GM18498 (cell line): Measurements from ENCODE around the gene FBXO36.
"Not testable (repeated sequence)": the region's sequence is repeated elsewhere in the genome, so short reads cannot be mapped to it uniquely, and the experiment has no call there.

Source experiments
- ATAC-seq: cut with Tn5 transposase; IDR thresholded peaks from one replicate; pipeline ENCODE4 v1.9.1; 2021; ENCODE audit warnings: mild to moderate bottlenecking, moderate library complexity; ENCODE audit not compliant: unreplicated experiment

Gene FBXO36, protein sequence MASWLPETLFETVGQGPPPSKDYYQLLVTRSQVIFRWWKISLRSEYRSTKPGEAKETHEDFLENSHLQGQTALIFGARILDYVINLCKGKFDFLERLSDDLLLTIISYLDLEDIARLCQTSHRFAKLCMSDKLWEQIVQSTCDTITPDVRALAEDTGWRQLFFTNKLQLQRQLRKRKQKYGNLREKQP

DNA sequence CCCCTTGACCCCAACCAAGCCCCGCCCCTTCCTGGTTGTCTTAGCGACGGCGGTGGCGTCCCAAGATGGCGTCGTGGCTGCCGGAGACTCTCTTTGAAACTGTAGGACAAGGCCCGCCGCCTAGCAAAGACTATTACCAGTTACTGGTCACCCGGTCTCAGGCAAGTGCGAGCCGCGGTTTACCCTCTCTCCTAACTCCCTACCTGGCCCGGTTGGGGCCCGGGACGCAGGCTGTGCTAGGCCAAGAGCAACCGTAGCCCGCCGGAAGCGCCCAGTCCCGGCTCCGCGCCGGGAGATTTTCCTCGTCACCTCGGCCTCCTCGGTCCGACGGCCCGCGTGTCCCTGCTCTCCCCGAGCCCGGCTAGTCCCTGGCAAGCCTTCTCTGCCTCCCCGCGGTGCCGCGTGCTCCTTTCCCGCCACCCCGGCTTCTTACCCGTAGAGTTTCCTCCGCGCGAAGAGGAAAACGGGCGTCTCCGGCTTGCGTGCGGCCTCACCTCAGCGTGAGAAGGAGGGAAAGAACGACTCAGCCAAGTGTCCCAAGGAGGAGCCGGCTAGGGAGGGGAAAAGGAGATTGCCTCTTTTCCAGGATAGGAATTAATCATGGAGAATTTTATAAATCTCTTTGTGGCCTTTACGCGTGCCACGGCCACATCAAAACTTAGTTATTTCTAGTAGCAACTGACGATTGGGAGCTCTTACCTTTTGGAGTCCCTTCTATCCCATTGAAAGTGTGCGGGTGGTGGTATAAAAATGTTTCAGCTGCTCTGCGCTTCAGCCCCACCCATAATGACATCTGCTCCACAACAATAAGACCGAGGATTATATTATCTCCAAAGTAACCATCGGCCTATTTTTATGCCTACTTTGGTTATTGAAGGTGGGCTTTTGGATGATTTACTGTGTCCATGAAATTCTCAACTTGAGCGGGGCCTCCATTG, at the start of gene FBXO36:
Gene FBXO36 (plus strand): TSS at position 55 of the 938 bp plus-strand sequence. CDS start 11 bp downstream, at position 66.
- peak; percentile 72 for ATAC-seq

DNA sequence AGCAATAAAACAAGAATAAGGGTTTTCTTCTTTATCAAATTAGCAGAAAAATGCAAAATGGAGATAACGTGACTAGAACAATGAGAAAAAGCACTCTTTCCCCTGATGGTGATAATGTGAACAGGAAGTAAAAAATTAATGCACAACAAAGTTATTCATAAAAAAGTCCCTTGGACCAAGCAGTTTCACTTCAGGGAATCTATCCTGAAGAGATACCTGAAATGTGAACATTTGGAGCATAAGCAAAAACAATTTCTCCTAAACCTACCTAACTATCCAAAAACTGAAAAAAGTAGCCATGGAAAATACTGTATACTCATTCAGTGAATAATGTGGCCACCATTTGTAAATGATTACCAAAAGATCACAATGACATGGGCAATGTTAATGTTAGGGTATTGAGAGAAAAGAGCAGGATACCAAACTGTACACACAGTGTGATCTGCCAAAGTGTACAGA, 49.2 kb upstream of the FBXO36 start:
- ATAC-seq: peak; percentile 75

DNA sequence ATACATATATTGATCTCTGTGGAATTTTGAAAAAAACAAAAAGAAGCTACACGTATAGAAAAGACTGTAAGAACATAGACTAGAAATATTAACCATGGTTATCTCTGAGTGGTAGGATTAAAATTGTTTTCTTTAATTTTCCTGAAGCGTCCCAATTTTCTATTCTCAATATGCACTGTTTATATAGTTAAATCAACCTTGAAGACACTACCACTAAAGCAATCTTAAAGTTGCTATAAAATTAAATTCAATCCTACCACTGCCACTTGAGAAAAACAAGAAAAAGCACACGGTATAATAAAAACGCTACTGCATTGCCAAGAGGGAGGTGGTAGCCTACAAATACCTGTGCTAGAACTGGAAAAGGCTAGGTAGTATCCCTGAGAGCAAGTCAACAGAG, 47.7 kb upstream of the FBXO36 start:
- no peak for ATAC-seq

DNA sequence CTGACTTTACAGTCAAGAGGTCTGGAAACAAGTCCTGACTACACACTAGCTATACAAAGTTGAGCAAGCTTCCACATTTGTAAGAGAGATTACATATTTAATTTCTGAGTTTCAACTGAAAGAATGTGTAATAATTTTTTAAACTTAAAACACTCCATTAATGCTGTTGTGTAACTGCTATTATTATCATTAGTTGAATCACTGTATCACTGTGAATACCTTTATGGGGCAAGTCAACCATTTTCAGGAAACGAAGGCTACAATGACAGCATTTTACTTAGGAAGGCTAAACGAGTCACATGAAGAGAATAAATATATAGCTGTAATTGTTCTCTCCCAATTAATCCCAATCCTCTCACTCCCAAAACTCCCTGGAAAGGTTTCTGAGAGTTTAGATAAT, 46.8 kb upstream of the FBXO36 start:
- no peak for ATAC-seq

DNA sequence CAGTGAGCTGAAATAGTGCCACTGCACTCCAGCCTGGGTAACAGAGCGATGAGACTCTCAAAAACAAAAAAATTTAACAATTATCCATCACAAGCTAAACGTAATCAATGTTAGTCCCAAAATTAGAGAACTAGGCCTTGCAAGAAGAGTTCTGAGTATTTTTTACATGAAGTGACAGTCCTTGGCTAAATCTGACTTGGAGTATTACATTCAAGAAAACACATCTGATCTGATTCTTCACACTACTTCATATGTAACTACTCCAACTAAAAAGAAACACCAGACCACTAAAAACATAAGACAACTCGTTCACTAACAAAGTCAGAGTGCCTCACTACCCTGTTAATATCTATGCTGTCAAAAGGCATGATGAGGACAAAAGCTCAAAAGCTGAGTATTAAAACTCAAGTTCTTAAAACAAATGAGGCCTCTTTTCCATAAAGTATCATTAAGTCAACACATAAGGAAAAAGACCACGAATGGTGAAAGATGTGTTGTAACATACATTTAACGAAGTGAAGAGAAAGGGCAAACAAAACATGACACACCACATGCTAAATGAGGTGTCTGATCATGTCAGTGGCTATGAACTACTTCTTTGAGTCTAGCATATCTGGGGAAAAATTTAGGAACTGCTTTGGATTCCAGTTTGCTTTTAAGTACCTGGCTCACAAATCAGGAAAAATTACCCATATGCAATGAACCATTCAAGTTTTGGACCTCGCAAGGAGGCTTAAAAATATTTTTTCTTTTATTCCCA, 42.9 kb upstream of the FBXO36 start:
- ATAC-seq: no peak

DNA sequence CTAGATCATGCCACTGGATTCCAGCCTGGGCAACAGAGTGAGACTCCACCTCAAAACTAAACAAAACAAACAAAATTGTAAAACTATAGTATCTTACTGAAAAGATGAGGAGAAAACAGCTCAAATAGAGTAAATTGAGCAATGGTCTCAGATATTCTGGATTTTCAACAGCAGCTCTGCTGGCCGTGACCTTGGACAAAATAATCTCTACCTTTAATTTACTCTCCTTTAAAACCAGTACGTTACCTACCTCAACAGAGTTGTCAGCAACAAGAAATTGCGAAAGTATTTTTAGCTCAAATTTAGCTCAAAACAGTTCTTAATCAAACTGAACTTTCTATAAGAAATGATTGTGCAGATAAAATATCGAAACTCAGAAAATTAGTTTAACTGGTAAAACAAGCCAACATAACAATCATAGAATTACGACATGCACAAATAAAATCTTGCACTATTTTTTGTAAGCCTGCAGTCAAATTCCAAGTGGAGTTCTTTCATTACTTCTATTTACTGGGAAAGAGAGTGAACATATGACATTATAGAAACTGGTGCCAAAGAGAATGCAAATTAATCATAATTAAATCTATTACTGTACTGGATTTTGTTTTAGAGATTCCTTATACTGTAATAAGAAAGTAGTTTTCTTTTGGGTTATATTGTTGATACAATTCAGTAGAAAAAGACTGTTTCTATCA, 41.3 kb upstream of the FBXO36 start:
- no peak for ATAC-seq

DNA sequence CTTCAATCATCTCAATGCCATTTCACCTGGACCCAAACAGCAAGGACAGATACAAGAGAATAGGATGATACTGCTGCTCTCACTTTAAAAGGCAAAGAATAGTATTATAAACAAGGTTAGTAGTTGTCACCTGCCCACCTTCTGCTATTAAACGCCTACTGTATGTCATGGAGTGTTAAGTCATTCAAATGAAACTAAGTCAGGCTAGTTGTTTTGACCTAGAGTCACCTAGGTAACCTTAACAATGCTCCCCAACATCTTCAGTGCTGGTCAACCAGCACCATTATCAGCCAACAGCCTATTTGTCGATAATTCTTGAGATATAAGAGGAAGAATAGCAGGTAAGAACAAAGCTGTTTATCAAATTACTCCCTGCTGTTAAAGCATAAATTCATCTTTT, 39.7 kb upstream of the FBXO36 start:
- no peak for ATAC-seq

DNA sequence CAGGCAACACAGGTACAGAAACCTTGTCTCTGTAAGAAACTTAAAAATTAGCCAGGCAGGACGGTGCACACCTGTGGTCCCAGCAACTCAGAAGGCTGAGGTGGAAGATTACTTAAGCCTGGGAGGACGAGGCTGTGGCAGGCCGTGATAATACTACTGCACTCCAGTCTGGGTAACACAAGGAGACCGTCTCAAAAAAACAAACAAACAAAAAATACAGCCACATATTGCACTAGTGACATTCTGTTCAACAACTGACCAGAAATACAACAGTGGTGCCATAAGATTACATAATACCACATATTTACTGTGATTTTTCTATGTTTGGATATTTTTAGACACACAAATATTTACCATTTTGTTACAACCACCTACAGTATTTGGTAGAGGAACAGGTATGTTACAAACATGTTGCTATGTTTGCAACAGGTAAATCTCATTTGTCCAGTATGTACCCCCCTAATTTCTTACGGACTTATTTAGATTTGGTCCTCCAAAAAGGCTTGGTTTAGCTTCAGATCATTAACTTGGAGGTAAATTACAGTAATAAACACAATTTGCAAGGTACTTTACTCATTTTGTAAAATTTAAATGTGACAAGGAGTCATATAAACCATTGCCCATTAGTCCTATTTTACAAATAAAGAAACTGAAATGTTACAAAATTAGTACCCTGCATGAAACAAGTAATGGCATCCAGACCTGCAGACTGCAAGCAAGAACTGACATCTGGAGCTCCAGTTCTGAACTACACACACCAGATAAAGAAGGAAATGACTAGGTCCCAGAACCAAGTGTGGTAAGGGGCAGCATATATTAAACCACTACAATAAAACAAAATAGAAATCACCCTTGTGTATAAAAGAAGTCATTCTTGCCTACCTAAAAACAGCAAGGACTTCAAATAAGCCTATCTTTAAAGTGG, 37.3 kb upstream of the FBXO36 start:
- ATAC-seq: peak; percentile 62

DNA sequence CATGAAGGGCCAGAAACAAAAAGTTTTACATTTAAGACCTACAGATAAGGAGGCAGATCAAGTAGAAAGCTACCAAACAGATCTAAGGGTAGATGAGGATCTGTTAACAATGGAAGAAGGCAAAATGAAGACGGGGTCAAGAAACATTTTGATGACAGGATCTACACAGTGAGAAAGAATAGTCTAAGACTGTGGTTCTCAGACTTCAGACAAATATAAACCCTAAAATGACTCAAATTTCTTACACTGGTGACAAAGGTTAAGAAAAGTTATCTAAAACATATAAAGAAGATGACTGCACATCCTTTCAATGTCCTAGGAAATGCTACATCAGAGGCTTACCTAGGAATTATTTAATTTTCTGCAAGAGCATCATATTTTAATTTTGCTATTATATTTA, 34.9 kb upstream of the FBXO36 start:
- no peak for ATAC-seq

DNA sequence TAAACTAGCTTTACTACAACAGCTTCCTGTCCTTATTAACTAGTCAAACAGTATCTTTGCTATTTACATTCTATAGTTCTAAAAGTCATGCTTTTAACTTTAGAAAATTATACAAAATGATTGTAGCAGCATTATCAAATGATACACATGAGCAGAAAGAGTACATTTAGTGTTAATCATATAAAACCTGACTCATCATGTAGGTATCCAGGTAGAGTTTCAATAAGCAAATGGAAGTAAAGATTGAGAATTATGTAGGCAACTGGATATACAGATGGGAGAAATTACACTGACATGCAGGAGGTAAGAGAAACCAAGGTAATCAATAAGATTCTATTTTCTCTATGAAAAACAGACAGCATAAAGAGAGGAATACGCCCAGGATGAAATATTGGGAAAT, 34.3 kb upstream of the FBXO36 start:
- ATAC-seq: no peak

DNA sequence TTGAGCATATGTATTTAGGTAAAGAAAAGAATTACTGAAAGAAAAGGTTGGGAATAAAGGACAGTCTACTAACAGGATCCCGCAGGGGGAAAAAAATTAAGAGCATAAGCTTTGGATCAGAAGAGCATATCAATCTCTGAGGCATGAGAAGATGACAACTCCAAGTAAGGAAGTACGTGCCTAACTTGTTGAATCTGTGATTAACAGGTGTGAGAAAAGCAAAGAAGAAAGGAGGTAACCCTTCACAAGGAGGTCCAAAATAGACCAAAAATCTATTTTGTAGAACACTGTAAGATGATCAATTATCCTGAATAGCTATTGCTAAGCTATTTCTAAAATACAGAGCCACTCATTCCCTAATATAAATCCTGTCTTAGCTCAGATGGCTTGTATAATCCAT, 33.3 kb upstream of the FBXO36 start:
- ATAC-seq: no peak

DNA sequence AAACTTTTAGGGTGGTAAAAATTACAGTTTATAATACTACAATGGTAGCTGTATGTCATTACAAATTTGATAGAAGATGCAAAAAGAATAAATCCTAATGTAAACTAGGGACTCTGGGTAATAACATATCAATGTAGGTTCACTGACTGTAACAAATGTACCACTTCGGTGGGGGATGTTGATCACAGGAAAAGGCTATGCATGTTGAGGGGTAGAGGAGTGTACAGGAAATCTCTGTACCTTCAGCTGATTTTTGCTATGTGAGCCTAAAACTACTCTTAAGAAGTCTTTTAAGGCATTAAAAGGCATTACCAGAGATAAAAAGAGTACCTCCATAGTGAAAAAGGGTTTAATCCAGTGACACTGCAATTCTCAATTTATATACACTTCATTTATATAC, 25.4 kb upstream of the FBXO36 start:
- no peak for ATAC-seq

DNA sequence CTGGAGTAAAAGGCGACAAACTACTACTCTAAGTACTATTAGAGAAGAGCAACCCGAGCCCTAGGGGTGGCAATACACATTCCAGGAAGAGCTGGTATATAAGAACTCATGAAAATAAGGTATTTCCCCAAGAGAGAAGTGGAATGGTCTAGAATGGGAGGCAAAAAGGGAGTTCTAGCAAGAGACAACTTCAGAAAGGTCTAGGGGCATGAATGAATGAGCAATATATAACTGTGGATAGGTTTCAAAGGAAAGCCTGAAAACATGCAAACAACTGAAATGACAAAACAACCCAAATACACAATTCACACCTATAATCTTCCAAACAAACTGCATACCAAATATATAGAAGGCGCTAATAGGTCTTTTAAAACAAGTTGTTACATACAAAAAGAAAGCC, 22.7 kb upstream of the FBXO36 start:
- ATAC-seq: no peak

DNA sequence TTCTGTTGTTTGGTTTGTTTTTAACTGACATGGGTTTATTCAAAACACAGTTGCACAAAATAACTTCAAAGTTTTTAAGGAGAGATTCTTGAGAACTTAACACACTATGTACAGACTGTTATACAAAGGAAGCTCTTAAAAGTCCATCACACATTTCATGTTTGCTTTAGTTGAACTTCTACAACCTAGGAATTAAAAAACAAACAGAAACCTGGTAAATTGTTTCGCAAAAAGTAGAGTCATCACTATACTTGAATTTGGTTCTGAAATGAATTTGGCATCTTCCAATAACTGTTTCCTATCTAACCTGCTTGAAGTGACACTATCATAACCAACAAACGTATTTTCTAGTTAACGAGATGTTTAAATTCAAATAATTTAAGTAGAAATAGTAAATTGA, 22.3 kb upstream of the FBXO36 start:
- no peak for ATAC-seq

DNA sequence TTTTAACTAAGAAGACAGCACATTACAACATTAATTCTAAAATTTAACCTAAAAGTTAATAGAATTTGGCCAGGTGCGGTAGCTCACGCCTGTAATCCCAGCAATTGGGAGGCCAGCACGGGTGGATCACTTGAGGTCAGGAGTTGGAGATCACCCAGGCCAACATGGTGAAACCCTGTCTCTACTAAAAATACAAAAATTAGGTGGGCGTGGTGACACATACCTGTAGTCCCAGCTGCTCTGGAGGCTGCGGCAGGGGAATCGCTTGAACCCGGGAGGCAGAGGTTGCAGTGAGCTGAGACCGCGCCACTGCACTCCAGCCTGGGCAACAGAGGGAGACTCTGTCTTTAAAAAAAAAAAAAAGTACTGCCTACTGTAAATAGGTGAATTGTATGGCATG, 21.8 kb upstream of the FBXO36 start:
- ATAC-seq: not testable (repeated sequence)

DNA sequence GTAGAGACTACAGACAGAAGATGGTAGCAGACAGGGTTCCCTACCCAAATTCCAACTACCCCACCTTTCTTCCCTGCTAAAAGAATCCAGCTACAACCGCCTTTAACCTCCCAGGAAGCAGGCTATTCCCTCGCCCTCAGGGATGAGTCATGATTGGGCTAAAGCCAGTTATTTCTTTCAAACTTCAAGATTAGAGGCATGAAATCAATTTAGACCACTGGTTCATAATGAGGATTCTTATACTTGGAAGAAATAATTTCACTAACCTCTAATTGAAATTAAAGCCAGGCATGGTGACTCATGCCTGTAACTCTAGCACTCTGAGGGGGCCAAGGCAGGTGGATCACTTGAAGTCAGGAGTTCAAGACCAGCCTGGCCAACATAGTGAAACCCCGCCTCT, 20.5 kb upstream of the FBXO36 start:
- ATAC-seq: no peak

DNA sequence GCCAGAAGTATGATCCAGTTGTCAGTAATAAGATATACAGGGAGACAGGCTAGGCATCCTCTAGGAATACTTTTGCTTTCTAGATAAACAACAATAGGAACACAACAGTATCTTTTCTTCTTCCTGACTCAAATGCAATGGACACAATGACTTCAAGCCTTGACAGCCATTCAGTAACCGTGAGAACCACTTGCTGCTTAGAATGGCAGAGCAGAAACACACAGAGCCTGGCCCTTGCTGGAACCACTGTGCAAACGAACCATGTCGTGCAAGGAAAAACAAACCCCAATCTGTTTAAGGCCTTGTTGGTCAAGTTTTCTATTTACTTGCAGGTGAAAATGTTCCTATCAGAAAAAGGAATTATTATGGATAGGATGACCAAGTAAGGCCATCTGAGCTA, 19.3 kb upstream of the FBXO36 start:
- no peak for ATAC-seq

DNA sequence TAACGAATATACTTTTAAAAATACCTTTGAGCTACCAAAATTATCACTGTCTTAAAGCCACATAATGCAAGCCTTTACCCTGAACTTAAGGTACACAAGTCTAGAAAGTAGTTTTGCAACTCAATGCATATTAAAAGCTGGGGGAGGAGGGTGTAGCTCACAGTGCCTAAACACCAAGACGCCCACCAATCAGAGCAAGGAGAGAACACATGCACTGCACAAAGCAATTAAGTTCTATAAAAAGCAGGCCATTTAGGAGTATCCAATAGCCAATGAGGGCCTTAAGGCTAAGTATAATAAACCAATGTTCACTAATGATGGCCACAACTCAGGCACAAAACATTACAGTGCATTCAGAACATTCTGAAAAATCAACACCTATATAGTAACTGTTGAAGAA, 16.7 kb upstream of the FBXO36 start:
- no peak for ATAC-seq

DNA sequence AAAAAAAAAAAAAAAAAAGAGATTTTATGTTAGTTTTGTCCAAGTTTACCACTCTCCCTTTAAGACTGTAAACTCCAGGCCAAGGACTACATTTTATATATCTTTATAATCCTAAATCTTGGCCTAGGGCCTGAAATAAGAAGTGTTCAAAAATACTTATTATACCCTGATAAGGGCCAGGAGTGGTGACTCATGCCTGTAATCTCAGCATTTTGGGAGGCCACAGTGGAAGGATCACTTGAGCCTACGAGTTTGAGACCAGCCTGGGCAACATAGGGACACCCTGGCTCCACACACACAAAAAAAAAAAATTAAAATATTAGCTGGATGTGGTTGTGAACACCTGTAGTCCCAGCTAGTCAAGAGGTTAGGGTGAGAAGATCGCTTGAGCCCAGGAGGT, 13.2 kb upstream of the FBXO36 start:
- no peak for ATAC-seq
